ENCODE results near the gene POFUT1. TPM values are rescaled to one million over a fixed set of nuclear protein-coding genes. Genes with fewer than 3 reads are reported as not detected.

POFUT1 gene
- total and polyA plus RNA-seq, 9 of the 15 experiments (the other 6 are each of a cell fraction or from before 2014, with no cell fraction given) = 3.5 to 44.7 (median 23.5) TPM

DNA sequence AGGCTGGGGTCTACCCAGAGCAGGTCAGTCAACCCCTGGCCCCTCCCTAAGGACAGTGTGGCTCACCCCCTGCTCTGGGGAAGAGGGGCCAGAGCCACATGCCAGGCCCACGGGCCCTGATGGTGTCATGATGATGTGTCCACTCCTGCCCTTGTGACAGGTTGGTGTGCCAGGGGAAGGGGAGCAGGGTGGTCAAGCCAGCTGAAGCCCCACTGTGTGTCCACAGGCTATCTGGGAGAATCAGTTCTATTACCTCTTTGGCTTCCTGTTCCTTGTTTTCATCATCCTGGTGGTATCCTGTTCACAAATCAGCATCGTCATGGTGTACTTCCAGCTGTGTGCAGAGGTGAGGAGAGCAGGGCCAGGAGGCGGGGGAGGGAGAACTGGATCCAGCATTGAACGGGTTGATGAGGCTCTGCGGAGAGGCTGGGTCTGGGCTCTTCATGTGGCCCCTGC lies 47.9 kb upstream of the POFUT1 start (continued):
- TF ChIP-seq, protein P1, sequence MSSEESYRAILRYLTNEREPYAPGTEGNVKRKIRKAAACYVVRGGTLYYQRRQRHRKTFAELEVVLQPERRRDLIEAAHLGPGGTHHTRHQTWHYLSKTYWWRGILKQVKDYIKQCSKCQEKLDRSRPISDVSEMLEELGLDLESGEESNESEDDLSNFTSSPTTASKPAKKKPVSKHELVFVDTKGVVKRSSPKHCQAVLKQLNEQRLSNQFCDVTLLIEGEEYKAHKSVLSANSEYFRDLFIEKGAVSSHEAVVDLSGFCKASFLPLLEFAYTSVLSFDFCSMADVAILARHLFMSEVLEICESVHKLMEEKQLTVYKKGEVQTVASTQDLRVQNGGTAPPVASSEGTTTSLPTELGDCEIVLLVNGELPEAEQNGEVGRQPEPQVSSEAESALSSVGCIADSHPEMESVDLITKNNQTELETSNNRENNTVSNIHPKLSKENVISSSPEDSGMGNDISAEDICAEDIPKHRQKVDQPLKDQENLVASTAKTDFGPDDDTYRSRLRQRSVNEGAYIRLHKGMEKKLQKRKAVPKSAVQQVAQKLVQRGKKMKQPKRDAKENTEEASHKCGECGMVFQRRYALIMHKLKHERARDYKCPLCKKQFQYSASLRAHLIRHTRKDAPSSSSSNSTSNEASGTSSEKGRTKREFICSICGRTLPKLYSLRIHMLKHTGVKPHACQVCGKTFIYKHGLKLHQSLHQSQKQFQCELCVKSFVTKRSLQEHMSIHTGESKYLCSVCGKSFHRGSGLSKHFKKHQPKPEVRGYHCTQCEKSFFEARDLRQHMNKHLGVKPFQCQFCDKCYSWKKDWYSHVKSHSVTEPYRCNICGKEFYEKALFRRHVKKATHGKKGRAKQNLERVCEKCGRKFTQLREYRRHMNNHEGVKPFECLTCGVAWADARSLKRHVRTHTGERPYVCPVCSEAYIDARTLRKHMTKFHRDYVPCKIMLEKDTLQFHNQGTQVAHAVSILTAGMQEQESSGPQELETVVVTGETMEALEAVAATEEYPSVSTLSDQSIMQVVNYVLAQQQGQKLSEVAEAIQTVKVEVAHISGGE (CRISPR knock-in tag; IDR thresholded peaks at IDR 0.05) = peak in 1 of 3 experiments; percentile 58; a peak in 1 of 6 replicates
- TF ChIP-seq MAFG (tag; conservative IDR thresholded peaks at IDR 0.05) (peak; percentile 92), SP1 (CRISPR knock-in tag; IDR thresholded peaks at IDR 0.05) (no peak), NFIC (IDR thresholded peaks at IDR 0.05) (0 out of 2 replicates have a peak, but pooled peaks have one; percentile 13), CLOCK (CRISPR knock-in tag; IDR thresholded peaks at IDR 0.05; ENCODE audit: borderline replicate concordance) (no peak), ZNF134 (CRISPR knock-in tag; conservative IDR thresholded peaks at IDR 0.05) (no peak), NFXL1 (CRISPR knock-in tag; IDR thresholded peaks at IDR 0.05) (peak; percentile 84), SMAD4 (CRISPR knock-in tag; conservative IDR thresholded peaks at IDR 0.05) (peak; percentile 89), RAD21 (CRISPR knock-in tag; conservative IDR thresholded peaks at IDR 0.05 in 1 of 2, IDR thresholded peaks at IDR 0.05 in 1 of 2) (0 out of 4 replicates have a peak, but pooled peaks of 1 of the 2 experiments have one; percentile 17), JUND (IDR thresholded peaks at IDR 0.05; ENCODE audit: borderline replicate concordance, low read depth, low read length) (peak; percentile 74), JUND (tag; IDR thresholded peaks at IDR 0.05; ENCODE audit: borderline replicate concordance, low read depth, low read length) (peak; percentile 62; the same call in 1 of the 3 replicates), CHD4 (IDR thresholded peaks at IDR 0.05; ENCODE audit: insufficient read depth, insufficient replicate concordance, low read depth, low read length, poor library complexity, severe bottlenecking) (no peak), MYNN (IDR thresholded peaks at IDR 0.05) (peak; percentile 64; the same call in 1 of the 2 replicates), MYNN (CRISPR knock-in tag; IDR thresholded peaks at IDR 0.05) (no peak), EP300 (IDR thresholded peaks at IDR 0.05; ENCODE audit: low read length) (peak; percentile 86), MBD2 (IDR thresholded peaks at IDR 0.05; ENCODE audit: borderline replicate concordance, low read depth) (peak; percentile 43; the same call in 1 of the 2 replicates), MXI1 (IDR thresholded peaks at IDR 0.05; ENCODE audit: low read depth, low read length) (no peak)
- TF ChIP-seq, protein P2, sequence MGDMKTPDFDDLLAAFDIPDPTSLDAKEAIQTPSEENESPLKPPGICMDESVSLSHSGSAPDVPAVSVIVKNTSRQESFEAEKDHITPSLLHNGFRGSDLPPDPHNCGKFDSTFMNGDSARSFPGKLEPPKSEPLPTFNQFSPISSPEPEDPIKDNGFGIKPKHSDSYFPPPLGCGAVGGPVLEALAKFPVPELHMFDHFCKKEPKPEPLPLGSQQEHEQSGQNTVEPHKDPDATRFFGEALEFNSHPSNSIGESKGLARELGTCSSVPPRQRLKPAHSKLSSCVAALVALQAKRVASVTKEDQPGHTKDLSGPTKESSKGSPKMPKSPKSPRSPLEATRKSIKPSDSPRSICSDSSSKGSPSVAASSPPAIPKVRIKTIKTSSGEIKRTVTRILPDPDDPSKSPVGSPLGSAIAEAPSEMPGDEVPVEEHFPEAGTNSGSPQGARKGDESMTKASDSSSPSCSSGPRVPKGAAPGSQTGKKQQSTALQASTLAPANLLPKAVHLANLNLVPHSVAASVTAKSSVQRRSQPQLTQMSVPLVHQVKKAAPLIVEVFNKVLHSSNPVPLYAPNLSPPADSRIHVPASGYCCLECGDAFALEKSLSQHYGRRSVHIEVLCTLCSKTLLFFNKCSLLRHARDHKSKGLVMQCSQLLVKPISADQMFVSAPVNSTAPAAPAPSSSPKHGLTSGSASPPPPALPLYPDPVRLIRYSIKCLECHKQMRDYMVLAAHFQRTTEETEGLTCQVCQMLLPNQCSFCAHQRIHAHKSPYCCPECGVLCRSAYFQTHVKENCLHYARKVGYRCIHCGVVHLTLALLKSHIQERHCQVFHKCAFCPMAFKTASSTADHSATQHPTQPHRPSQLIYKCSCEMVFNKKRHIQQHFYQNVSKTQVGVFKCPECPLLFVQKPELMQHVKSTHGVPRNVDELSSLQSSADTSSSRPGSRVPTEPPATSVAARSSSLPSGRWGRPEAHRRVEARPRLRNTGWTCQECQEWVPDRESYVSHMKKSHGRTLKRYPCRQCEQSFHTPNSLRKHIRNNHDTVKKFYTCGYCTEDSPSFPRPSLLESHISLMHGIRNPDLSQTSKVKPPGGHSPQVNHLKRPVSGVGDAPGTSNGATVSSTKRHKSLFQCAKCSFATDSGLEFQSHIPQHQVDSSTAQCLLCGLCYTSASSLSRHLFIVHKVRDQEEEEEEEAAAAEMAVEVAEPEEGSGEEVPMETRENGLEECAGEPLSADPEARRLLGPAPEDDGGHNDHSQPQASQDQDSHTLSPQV (IDR thresholded peaks at IDR 0.05) = peak; percentile 94

Data from K562 (cell line).